Small intestine (tissue), 7 donors: ENCODE results near the gene PODNL1. TPM values are rescaled to one million over a fixed set of nuclear protein-coding genes. Genes with fewer than 3 reads are reported as not detected.
A peak's percentile ranks its signal among the peaks of the same experiment; 100 is the strongest.

ENCODE experiments used
- DNase-seq, 2 donors: peaks; one replicate each; pipeline versions ENCODE4 v3.0.0 to v3.0.0-alpha.2; 2013
- FAIRE-seq: peaks from 2 replicates; lab custom pipeline; 2012; peaks lifted over from hg19 to GRCh38; lab: Jason Lieb, UNC
- H3K27ac ChIP-seq, 3 donors: one replicate each; pipeline ENCODE4 v1.5.1; 2013; ENCODE audit warnings: low read length in 2 of 3, mild to moderate bottlenecking in 2 of 3, control low read depth in 1 of 3, inconsistent platforms in 1 of 3, low read depth in 1 of 3, moderate library complexity in 1 of 3
- H3K27me3 ChIP-seq, 3 donors: one replicate each; pipeline ENCODE4 v1.6.1; 2013; ENCODE audit warnings: low read length in 3 of 3, inconsistent platforms in 1 of 3; ENCODE audit not compliant: control insufficient read depth in 3 of 3, insufficient read depth in 3 of 3
- H3K36me3 ChIP-seq, 3 donors: one replicate each; pipeline ENCODE4 v1.6.1; 2013; ENCODE audit warnings: low read length in 3 of 3, inconsistent platforms in 1 of 3, low read depth in 1 of 3, mild to moderate bottlenecking in 1 of 3, moderate library complexity in 1 of 3; ENCODE audit not compliant: control insufficient read depth in 3 of 3, insufficient read depth in 2 of 3
- H3K4me1 ChIP-seq, 3 donors: one replicate each; pipeline ENCODE4 v1.6.1; 2013; ENCODE audit warnings: low read length in 2 of 3, inconsistent platforms in 1 of 3, low read depth in 1 of 3, mild to moderate bottlenecking in 1 of 3, moderate library complexity in 1 of 3; ENCODE audit not compliant: control insufficient read depth in 3 of 3, insufficient read depth in 2 of 3
- H3K4me3 ChIP-seq, 3 donors: one replicate each; pipeline ENCODE4 v1.5.1; 2013; ENCODE audit warnings: low read length in 3 of 3, control low read depth in 1 of 3, inconsistent platforms in 1 of 3, low read depth in 1 of 3, mild to moderate bottlenecking in 1 of 3, moderate library complexity in 1 of 3
- H3K9me3 ChIP-seq, 2 donors: one replicate each; pipeline ENCODE4 v1.6.1; 2013; ENCODE audit warnings: low read depth in 1 of 2, low read length in 1 of 2; ENCODE audit not compliant: control insufficient read depth in 2 of 2, insufficient read depth in 1 of 2
- WGBS, 3 donors: extraction: QIAGEN DNeasy Blood & Tissue Kit; methylation state at CpG; one replicate each; pipeline ENCODE4 v1.1.7; 2013; 5-methylcytosine and 5-hydroxymethylcytosine counted together
- polyA plus RNA-seq, 4 donors: library from polyadenylated mRNA; stranded (reverse) in 3 of 4; unstranded in 1 of 4; fragments of 200-250 nt in 3 of 4; fragments of 120-200 nt in 1 of 4; gene quantifications; one replicate each; pipeline versions ENCODE4 v1.2.1 to v1.2.3, GENCODE V29; 2013
- donor health status: healthy with polysubstance abuse.
- donor health status: control.
- donor health status: control.
- donor health status: Bipolar disorder and iron deficiency.
- donor health status: healthy.

PODNL1 gene
- polyA plus RNA-seq, 4 donors: 0.41 to 1.7 TPM; not detected in 2

- no peak for FAIRE-seq
- H3K4me1 ChIP-seq: peaks cover 0 to 9% (median 0%) of the 10 kb centered on the region in 3 donors
- DNase-seq: no peak
- H3K27me3 ChIP-seq: no peaks in the 10 kb centered on the region
- 74 to 82% (median 80%) methylated on average over 12 of the region's 12 CpGs for WGBS, 3 donors
- H3K27ac ChIP-seq: no peak overlapping the region
- H3K9me3 ChIP-seq: no peaks in the 10 kb centered on the region
- H3K36me3 ChIP-seq: peaks cover 19 to 91% (median 30%) of the 10 kb centered on the region in 3 donors
- H3K4me3 ChIP-seq: no peak overlapping the region
These were observed 19.8 kb upstream of the PODNL1 start for GRCh38 chr19:13958043-13958442.

- Histone ChIP-seq H3K9me3 (no peaks in the 10 kb centered on the region), H3K36me3 (peaks cover 19 to 83% (median 30%) of the 10 kb centered on the region in 3 donors), H3K27ac (no peak overlapping the region), H3K27me3 (no peaks in the 10 kb centered on the region), H3K4me1 (peaks cover 0 to 10% (median 0%) of the 10 kb centered on the region in 3 donors), H3K4me3 (no peak overlapping the region)
- WGBS, 3 donors: 80 to 87% (median 82%) methylated on average over 6 to 8 of the region's 8 CpGs
- no peak for FAIRE-seq
- DNase-seq: no peak
These were observed 18.8 kb upstream of the PODNL1 start for GRCh38 chr19:13957051-13957450.

GRCh38 chr19:13956365-13956744 lies 18.1 kb upstream of the PODNL1 start:
- Histone ChIP-seq H3K36me3 (peaks cover 18 to 76% (median 30%) of the 10 kb centered on the region in 3 donors), H3K27me3 (no peaks in the 10 kb centered on the region), H3K4me3 (no peak overlapping the region), H3K9me3 (no peaks in the 10 kb centered on the region), H3K27ac (no peak overlapping the region), H3K4me1 (peaks cover 0 to 10% (median 0%) of the 10 kb centered on the region in 3 donors)
- DNase-seq (no peak), FAIRE-seq (no peak)
- 93 to 96% (median 96%) methylated on average over 15 to 16 of the region's 16 CpGs for WGBS, 3 donors

GRCh38 chr19:13955662-13956364 lies 17.6 kb upstream of the PODNL1 start:
- 92 to 96% (median 94%) methylated on average over 39 to 42 of the region's 42 CpGs for WGBS, 3 donors
- Histone ChIP-seq H3K4me1 (peaks cover 0 to 10% (median 0%) of the 10 kb centered on the region in 3 donors), H3K9me3 (no peaks in the 10 kb centered on the region), H3K27me3 (no peaks in the 10 kb centered on the region), H3K4me3 (no peak overlapping the region), H3K27ac (no peak overlapping the region), H3K36me3 (peaks cover 14 to 71% (median 30%) of the 10 kb centered on the region in 3 donors)
- no peak for FAIRE-seq
- no peak for DNase-seq

- Histone ChIP-seq H3K4me3 (no peak overlapping the region), H3K27ac (no peak overlapping the region), H3K27me3 (no peaks in the 10 kb centered on the region), H3K36me3 (peaks cover 13 to 55% (median 19%) of the 10 kb centered on the region in 3 donors), H3K4me1 (peaks cover 0 to 10% (median 0%) of the 10 kb centered on the region in 3 donors), H3K9me3 (no peaks in the 10 kb centered on the region)
- DNase-seq: no peak
- 91 to 96% (median 93%) methylated on average over 15 of the region's 15 CpGs for WGBS, 3 donors
- FAIRE-seq: no peak
These were observed 16.0 kb upstream of the PODNL1 start for GRCh38 chr19:13954185-13954584.

GRCh38 chr19:13952931-13953531 lies 14.8 kb upstream of the PODNL1 start:
- peak overlapping the region; percentile 64 to 96 (median 72) for H3K4me3 ChIP-seq
- H3K36me3 ChIP-seq: peaks cover 13 to 43% (median 16%) of the 10 kb centered on the region in 3 donors
- no peaks in the 10 kb centered on the region for H3K9me3 ChIP-seq
- H3K4me1 ChIP-seq: peaks cover 0 to 10% (median 0%) of the 10 kb centered on the region in 3 donors
- FAIRE-seq (no peak), DNase-seq (peak; percentile 50 to 76)
- WGBS, 3 donors: 1 to 8% (median 4%) methylated on average over 10 to 13 of the region's 13 CpGs
- peak overlapping the region in 2 of 3 donors; percentile 28 to 60 for H3K27ac ChIP-seq
- H3K27me3 ChIP-seq: no peaks in the 10 kb centered on the region

- H3K36me3 ChIP-seq: peaks cover 11 to 36% (median 13%) of the 10 kb centered on the region in 3 donors
- peak within 1 kb of the TSS; percentile 64 to 96 (median 72) for H3K4me3 ChIP-seq
- FAIRE-seq (no peak), DNase-seq (peak; percentile 99)
- peak within 1 kb of the TSS in 2 of 3 donors; percentile 28 to 83 for H3K27ac ChIP-seq
- peaks cover 0 to 10% (median 0%) of the 10 kb centered on the region in 3 donors for H3K4me1 ChIP-seq
- H3K27me3 ChIP-seq: no peaks in the 10 kb centered on the region
- H3K9me3 ChIP-seq: no peaks in the 10 kb centered on the region
- WGBS, 3 donors: 1% methylated on average over 41 to 65 of the region's 65 CpGs
These were observed 14.1 kb upstream of the PODNL1 start, which contains the start of gene DCAF15 for GRCh38 chr19:13952154-13952930. Gene DCAF15, plus strand, starts transcription at chr19:13952509. Its CDS starts 4 bp downstream, at chr19:13952513.

- Histone ChIP-seq H3K36me3 (peaks cover 7 to 31% (median 8%) of the 10 kb centered on the region in 3 donors), H3K27ac (no peak overlapping the region), H3K9me3 (no peaks in the 10 kb centered on the region), H3K4me3 (peak overlapping the region in 2 of 3 donors; percentile 25 to 41), H3K4me1 (peaks cover 0 to 10% (median 0%) of the 10 kb centered on the region in 3 donors), H3K27me3 (no peaks in the 10 kb centered on the region)
- no peak for FAIRE-seq
- 7 to 8% (median 8%) methylated on average over 20 of the region's 20 CpGs for WGBS, 3 donors
- no peak for DNase-seq
These were observed 13.6 kb upstream of the PODNL1 start for GRCh38 chr19:13951799-13952153.
